Measurements from ENCODE around the gene CSKMT. TPM values are rescaled to one million over a fixed set of nuclear protein-coding genes. Genes with fewer than 3 reads are reported as not detected.
A peak's percentile ranks its signal among the peaks of the same experiment; 100 is the strongest.

Gene CSKMT
- total RNA-seq, 1 experiment from 2014 or later = 63.5 TPM

GRCh38 chr11:62621567-62622470 is 43.3 kb upstream of the CSKMT start, which contains the start of gene B3GAT3 (continued):
- TF ChIP-seq EZH2phosphoT487 (IDR thresholded peaks at IDR 0.05; ENCODE audit: borderline replicate concordance) (no peak), POLR2A (IDR thresholded peaks at IDR 0.05; ENCODE audit: borderline replicate concordance, extremely low read depth, insufficient read depth, insufficient read length) (peak; percentile 55), JUND (IDR thresholded peaks at IDR 0.05) (peak; percentile 60)

GRCh38 chr11:62622476-62623089 is 42.5 kb upstream of the CSKMT start:
- Histone ChIP-seq H3K36me3 (ENCODE audit: control insufficient read depth in 1 of 2, insufficient read depth in 2 of 2, low read length in 2 of 2) (peaks cover 16 to 22% of the 10 kb centered on the region in 2 experiments), H4K20me1 (ENCODE audit: insufficient read depth) (no peaks in the 10 kb centered on the region), H3K9me3 (ENCODE audit: control insufficient read depth in 1 of 2, insufficient read depth in 1 of 2, low read depth in 1 of 2, low read length in 2 of 2) (no peaks in the 10 kb centered on the region), H3K9me2 (ENCODE audit: insufficient read depth) (no peaks in the 10 kb centered on the region), H3K4me2 (ENCODE audit: low read length) (peak overlapping the region; percentile 87), H3K4me3 (replicated peaks in 1 of 2; ENCODE audit: low read depth in 1 of 2, low read length in 2 of 2) (no peak overlapping the region), H3K4me1 (ENCODE audit: control insufficient read depth in 1 of 2, insufficient read depth in 2 of 2, low read length in 2 of 2) (peaks cover 12 to 20% of the 10 kb centered on the region in 2 experiments), H3K9ac (ENCODE audit: low read length) (peak overlapping the region; percentile 46), H3K27ac (ENCODE audit: low read depth, low read length) (peak overlapping the region; percentile 75), H3K79me2 (ENCODE audit: insufficient read depth, low read length) (peaks cover 15% of the 10 kb centered on the region), H2AFZ (ENCODE audit: low read depth, low read length, poor library complexity, severe bottlenecking) (no peak overlapping the region), H3K27me3 (ENCODE audit: insufficient read depth, low read length) (no peaks in the 10 kb centered on the region)
- DNase-seq (ENCODE audit: low read depth, low spot score) = no peak
- intact Hi-C loops (cut with micrococcal nuclease) = no loop called here
- TSS peak; percentile 100 for BruUV-seq (replicated peaks)
- ChIA-PET POLR2A (interaction anchor here (0.8 to 3.0 kb wide), 12 partner anchors 9 to 219 kb away, joined by 3 to 19 read pairs (median 4); partner anchors contain the start of genes C11orf98, CSKMT, EML3 and GANAB), RAD21 (ENCODE audit: low non-redundant PET in 1 of 2, low total read pairs in 2 of 2, uncharacterized antibody in 2 of 2, unreplicated experiment in 2 of 2) (no interaction called here), CTCF (interaction anchor here (1.5 to 3.0 kb wide), 4 partner anchors 11 to 228 kb away, joined by 5 to 16 read pairs (median 12); partner anchors contain the start of genes EML3, ROM1 and TUT1)
- 0 out of 2 replicates have a peak, but pooled peaks have one; percentile 0 for ATAC-seq
- no peak for TF ChIP-seq SP1 (IDR thresholded peaks at IDR 0.05; ENCODE audit: low read depth)
- no peak for TF ChIP-seq RAD21 (IDR thresholded peaks at IDR 0.05; ENCODE audit: low read depth)
- TF ChIP-seq SIN3A (IDR thresholded peaks at IDR 0.05; ENCODE audit: low read depth) = no peak

GRCh38 chr11:62627713-62628112 is 37.4 kb upstream of the CSKMT start:
- H3K27me3 ChIP-seq (ENCODE audit: insufficient read depth, low read length) = no peaks in the 10 kb centered on the region
- POLR2A ChIA-PET = no interaction called here
- TF ChIP-seq SIN3A (IDR thresholded peaks at IDR 0.05; ENCODE audit: low read depth) = no peak
- TF ChIP-seq RAD21 (IDR thresholded peaks at IDR 0.05; ENCODE audit: low read depth) = peak; percentile 28; the same call in 1 of the 2 replicates
- no TSS peak for BruUV-seq (replicated peaks)
- CTCF ChIA-PET = no interaction called here
- H3K4me2 ChIP-seq (ENCODE audit: low read length) = no peak overlapping the region
- peaks cover 51 to 63% of the 10 kb centered on the region in 2 experiments for H3K36me3 ChIP-seq (ENCODE audit: control insufficient read depth in 1 of 2, insufficient read depth in 2 of 2, low read length in 2 of 2)
- no peaks in the 10 kb centered on the region for H3K9me2 ChIP-seq (ENCODE audit: insufficient read depth)
- intact Hi-C loops (cut with micrococcal nuclease) = no loop called here
- H4K20me1 ChIP-seq (ENCODE audit: insufficient read depth) = no peaks in the 10 kb centered on the region
- no peak overlapping the region for H3K4me3 ChIP-seq (replicated peaks in 1 of 2; ENCODE audit: low read depth in 1 of 2, low read length in 2 of 2)
- H3K9ac ChIP-seq (ENCODE audit: low read length) = no peak overlapping the region
- no peaks in the 10 kb centered on the region for H3K79me2 ChIP-seq (ENCODE audit: insufficient read depth, low read length)
- no peak overlapping the region for H3K27ac ChIP-seq (ENCODE audit: low read depth, low read length)
- DNase-seq (ENCODE audit: low read depth, low spot score) (no peak), ATAC-seq (peak; percentile 44; the same call in 1 of the 2 replicates)
- H3K9me3 ChIP-seq (ENCODE audit: control insufficient read depth in 1 of 2, insufficient read depth in 1 of 2, low read depth in 1 of 2, low read length in 2 of 2) = no peaks in the 10 kb centered on the region
- H2AFZ ChIP-seq (ENCODE audit: low read depth, low read length, poor library complexity, severe bottlenecking) = no peak overlapping the region
- RAD21 ChIA-PET (ENCODE audit: low non-redundant PET in 1 of 2, low total read pairs in 2 of 2, uncharacterized antibody in 2 of 2, unreplicated experiment in 2 of 2) = no interaction called here
- H3K4me1 ChIP-seq (ENCODE audit: control insufficient read depth in 1 of 2, insufficient read depth in 2 of 2, low read length in 2 of 2) = peaks cover under 1 to 3% of the 10 kb centered on the region in 2 experiments

All from HCT116 (cell line).